Sigmoid colon (tissue), 4 donors: Measurements from ENCODE around the gene GPA33.
A peak's percentile ranks its signal among the peaks of the same experiment; 100 is the strongest.

Source experiments
- EP300 ChIP-seq, 4 donors: sonication (generic); formaldehyde crosslinking; IDR thresholded peaks; one replicate each; pipeline ENCODE4 v1.6.1; 2017; ENCODE audit warnings: antibody characterized with exemption in 4 of 4
- POLR2A ChIP-seq, 2 donors: fragments of 450-650 bp; IDR thresholded peaks; one replicate each; pipeline ENCODE4 v1.6.1; 2016; ENCODE audit warnings: antibody characterized with exemption in 2 of 2, mild to moderate bottlenecking in 2 of 2, moderate library complexity in 2 of 2
- POLR2AphosphoS5 ChIP-seq, 4 donors: sonication (generic); formaldehyde crosslinking; IDR thresholded peaks; one replicate each; pipeline ENCODE4 v1.6.1; 2017; ENCODE audit warnings: antibody characterized with exemption in 4 of 4
- TF ChIP-seq, protein P1 (sequence below), 4 experiments: fragments of 450-650 bp in 3 of 4; fragments of 200-600 bp in 1 of 4; IDR thresholded peaks; one replicate each; pipeline ENCODE4 v1.5.1; 2016 to 2019; ENCODE audit warnings: antibody characterized with exemption in 4 of 4, mild to moderate bottlenecking in 3 of 4, moderate library complexity in 2 of 4

GRCh38 chr1:167043752-167044488 lies 46.3 kb downstream of the GPA33 start:
- TF ChIP-seq, protein P1, sequence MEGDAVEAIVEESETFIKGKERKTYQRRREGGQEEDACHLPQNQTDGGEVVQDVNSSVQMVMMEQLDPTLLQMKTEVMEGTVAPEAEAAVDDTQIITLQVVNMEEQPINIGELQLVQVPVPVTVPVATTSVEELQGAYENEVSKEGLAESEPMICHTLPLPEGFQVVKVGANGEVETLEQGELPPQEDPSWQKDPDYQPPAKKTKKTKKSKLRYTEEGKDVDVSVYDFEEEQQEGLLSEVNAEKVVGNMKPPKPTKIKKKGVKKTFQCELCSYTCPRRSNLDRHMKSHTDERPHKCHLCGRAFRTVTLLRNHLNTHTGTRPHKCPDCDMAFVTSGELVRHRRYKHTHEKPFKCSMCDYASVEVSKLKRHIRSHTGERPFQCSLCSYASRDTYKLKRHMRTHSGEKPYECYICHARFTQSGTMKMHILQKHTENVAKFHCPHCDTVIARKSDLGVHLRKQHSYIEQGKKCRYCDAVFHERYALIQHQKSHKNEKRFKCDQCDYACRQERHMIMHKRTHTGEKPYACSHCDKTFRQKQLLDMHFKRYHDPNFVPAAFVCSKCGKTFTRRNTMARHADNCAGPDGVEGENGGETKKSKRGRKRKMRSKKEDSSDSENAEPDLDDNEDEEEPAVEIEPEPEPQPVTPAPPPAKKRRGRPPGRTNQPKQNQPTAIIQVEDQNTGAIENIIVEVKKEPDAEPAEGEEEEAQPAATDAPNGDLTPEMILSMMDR (IDR thresholded peaks at IDR 0.05) = no peak
- TF ChIP-seq EP300 (IDR thresholded peaks at IDR 0.05) (no peak), POLR2A (IDR thresholded peaks at IDR 0.05) (no peak), POLR2AphosphoS5 (IDR thresholded peaks at IDR 0.05) (peak in 1 of 4 donors; percentile 13)
